HepG2 (cell line): ENCODE results near the gene TEAD3. TPM values are rescaled to one million over a fixed set of nuclear protein-coding genes. Genes with fewer than 3 reads are reported as not detected.

ENCODE experiments used
- ARHGAP35 ChIP-seq: sonication (generic); formaldehyde crosslinking; IDR thresholded peaks from 2 replicates; pipeline ENCODE4 v1.9.0; 2022; ENCODE audit warnings: mild to moderate bottlenecking, inconsistent platforms, moderate library complexity, missing genetic modification reagents, borderline replicate concordance
- ARID3A ChIP-seq: IDR thresholded peaks from 2 replicates; pipeline ENCODE4 v1.6.1; 2012; ENCODE audit warnings: low read depth, low read length, improper control_type of control experiment
- GABPA ChIP-seq, 2 experiments: IDR thresholded peaks; 2 replicates each; pipeline ENCODE4 v1.6.1; 2011 to 2016; ENCODE audit warnings: low read depth in 2 of 2, low read length in 1 of 2, missing biosample characterization in 1 of 2, missing genetic modification characterization in 1 of 2
- IKZF5 ChIP-seq: IDR thresholded peaks from 2 replicates; pipeline ENCODE4 v1.6.1; 2018; ENCODE audit warnings: missing genetic modification reagents, mild to moderate bottlenecking, missing compliant biosample characterization
- KLF15 ChIP-seq: sonication (generic); formaldehyde crosslinking; IDR thresholded peaks from 2 replicates; pipeline ENCODE4 v1.8.1; 2023; ENCODE audit warnings: borderline replicate concordance, mild to moderate bottlenecking, inconsistent platforms, missing genetic modification reagents, mixed read lengths
- POLR2AphosphoS2 ChIP-seq: IDR thresholded peaks from 2 replicates; pipeline ENCODE4 v1.6.1; 2011; ENCODE audit warnings: low read depth, low read length, improper control_type of control experiment
- RAD21 ChIP-seq: fragments of 450-650 bp; formaldehyde crosslinking; IDR thresholded peaks from 2 replicates; pipeline ENCODE4 v1.5.0; 2020; ENCODE audit warnings: mild to moderate bottlenecking
- RFXANK ChIP-seq: IDR thresholded peaks from 2 replicates; pipeline ENCODE4 v1.6.1; 2016
- SALL2 ChIP-seq: sonication (generic); formaldehyde crosslinking; IDR thresholded peaks from 2 replicates; pipeline ENCODE4 v1.8.1; 2023; ENCODE audit warnings: mild to moderate bottlenecking, missing genetic modification reagents, inconsistent platforms
- SSRP1 ChIP-seq: IDR thresholded peaks from 2 replicates; pipeline ENCODE4 v1.6.1; 2016; ENCODE audit warnings: control low read depth
- ZNF10 ChIP-seq: sonication (generic); formaldehyde crosslinking; IDR thresholded peaks from 2 replicates; pipeline ENCODE4 v1.4.0; 2020; ENCODE audit warnings: mild to moderate bottlenecking, low read depth, missing genetic modification reagents, borderline replicate concordance
- ZNF124 ChIP-seq: sonication (generic); formaldehyde crosslinking; IDR thresholded peaks from 2 replicates; pipeline ENCODE4 v1.4.0; 2020; ENCODE audit warnings: missing genetic modification reagents
- ZNF136 ChIP-seq: sonication (generic); formaldehyde crosslinking; IDR thresholded peaks from 2 replicates; pipeline ENCODE4 v1.8.1; 2022; ENCODE audit warnings: low read depth, mild to moderate bottlenecking, moderate library complexity, missing genetic modification reagents
- polyA plus RNA-seq, 8 experiments: library from polyadenylated mRNA; depleted of rRNA in 3 of 8; stranded (reverse) in 7 of 8; unstranded in 1 of 8; fragments of >200 nt; fragmentation: Illumina TruSeq in 4 of 8; extraction: Trizol in 4 of 8; gene quantifications; 2 replicates each; pipeline versions ENCODE4 v1.2.1 to v1.2.3, GENCODE V29; 2011 to 2016; ENCODE audit warnings: low read depth in 4 of 8, missing spikeins in 1 of 8, mixed read lengths in 1 of 8; ENCODE audit not compliant: insufficient read depth in 1 of 8
- total RNA-seq, 5 experiments: library from RNA; depleted of rRNA; stranded (reverse); fragments of >200 nt; fragmentation: Illumina TruSeq; extraction: Trizol; gene quantifications; 2 replicates each; pipeline ENCODE4 v1.2.3, GENCODE V29; 2016; ENCODE audit warnings: low read depth in 1 of 5
- TF ChIP-seq, protein P1 (sequence below): sonication (generic); formaldehyde crosslinking; IDR thresholded peaks from 2 replicates; pipeline ENCODE4 v1.4.0; 2020; ENCODE audit warnings: missing genetic modification reagents; ENCODE audit errors: not compliant biosample characterization
- TF ChIP-seq, protein P2 (sequence below): sonication (generic); formaldehyde crosslinking; IDR thresholded peaks from 2 replicates; pipeline ENCODE4 v1.4.0; 2020; ENCODE audit warnings: mild to moderate bottlenecking, low read depth, missing genetic modification reagents
- TF ChIP-seq, protein P3 (sequence below): sonication (generic); formaldehyde crosslinking; IDR thresholded peaks from 2 replicates; pipeline ENCODE4 v1.5.0; 2020; ENCODE audit warnings: mild to moderate bottlenecking, missing genetic modification reagents, borderline replicate concordance

Gene TEAD3
- total and polyA plus RNA-seq, 2 of the 13 experiments (the other 11 are each of a cell fraction or from before 2014, with no cell fraction given), result 15.1 to 16.5 TPM

GRCh38 chr6:35497571-35498421 lies 917 bp upstream of the TEAD3 start (continued):
- TF ChIP-seq RFXANK, result no peak
- peak; percentile 63; the same call in 1 of the 2 replicates for TF ChIP-seq IKZF5 (CRISPR knock-in tag)
- TF ChIP-seq ZNF124 (CRISPR knock-in tag), result peak; percentile 91; the same call in 1 of the 2 replicates
- no peak for TF ChIP-seq SSRP1
- TF ChIP-seq, protein P1, sequence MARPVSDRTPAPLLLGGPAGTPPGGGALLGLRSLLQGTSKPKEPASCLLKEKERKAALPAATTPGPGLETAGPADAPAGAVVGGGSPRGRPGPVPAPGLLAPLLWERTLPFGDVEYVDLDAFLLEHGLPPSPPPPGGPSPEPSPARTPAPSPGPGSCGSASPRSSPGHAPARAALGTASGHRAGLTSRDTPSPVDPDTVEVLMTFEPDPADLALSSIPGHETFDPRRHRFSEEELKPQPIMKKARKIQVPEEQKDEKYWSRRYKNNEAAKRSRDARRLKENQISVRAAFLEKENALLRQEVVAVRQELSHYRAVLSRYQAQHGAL (CRISPR knock-in tag), result peak; percentile 59
- TF ChIP-seq ARHGAP35 (CRISPR knock-in tag), result peak; percentile 93
- TF ChIP-seq POLR2AphosphoS2, result no peak
- TF ChIP-seq RAD21, result no peak
- no peak; the same call in 1 of the 2 replicates for TF ChIP-seq ZNF136 (CRISPR knock-in tag)
- TF ChIP-seq ARID3A, result 0 out of 2 replicates have a peak, but pooled peaks have one; percentile 3
- TF ChIP-seq, protein P2, sequence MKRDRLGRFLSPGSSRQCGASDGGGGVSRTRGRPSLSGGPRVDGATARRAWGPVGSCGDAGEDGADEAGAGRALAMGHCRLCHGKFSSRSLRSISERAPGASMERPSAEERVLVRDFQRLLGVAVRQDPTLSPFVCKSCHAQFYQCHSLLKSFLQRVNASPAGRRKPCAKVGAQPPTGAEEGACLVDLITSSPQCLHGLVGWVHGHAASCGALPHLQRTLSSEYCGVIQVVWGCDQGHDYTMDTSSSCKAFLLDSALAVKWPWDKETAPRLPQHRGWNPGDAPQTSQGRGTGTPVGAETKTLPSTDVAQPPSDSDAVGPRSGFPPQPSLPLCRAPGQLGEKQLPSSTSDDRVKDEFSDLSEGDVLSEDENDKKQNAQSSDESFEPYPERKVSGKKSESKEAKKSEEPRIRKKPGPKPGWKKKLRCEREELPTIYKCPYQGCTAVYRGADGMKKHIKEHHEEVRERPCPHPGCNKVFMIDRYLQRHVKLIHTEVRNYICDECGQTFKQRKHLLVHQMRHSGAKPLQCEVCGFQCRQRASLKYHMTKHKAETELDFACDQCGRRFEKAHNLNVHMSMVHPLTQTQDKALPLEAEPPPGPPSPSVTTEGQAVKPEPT (CRISPR knock-in tag), result peak; percentile 76
- TF ChIP-seq ZNF10 (CRISPR knock-in tag), result no peak
- TF ChIP-seq, protein P3, sequence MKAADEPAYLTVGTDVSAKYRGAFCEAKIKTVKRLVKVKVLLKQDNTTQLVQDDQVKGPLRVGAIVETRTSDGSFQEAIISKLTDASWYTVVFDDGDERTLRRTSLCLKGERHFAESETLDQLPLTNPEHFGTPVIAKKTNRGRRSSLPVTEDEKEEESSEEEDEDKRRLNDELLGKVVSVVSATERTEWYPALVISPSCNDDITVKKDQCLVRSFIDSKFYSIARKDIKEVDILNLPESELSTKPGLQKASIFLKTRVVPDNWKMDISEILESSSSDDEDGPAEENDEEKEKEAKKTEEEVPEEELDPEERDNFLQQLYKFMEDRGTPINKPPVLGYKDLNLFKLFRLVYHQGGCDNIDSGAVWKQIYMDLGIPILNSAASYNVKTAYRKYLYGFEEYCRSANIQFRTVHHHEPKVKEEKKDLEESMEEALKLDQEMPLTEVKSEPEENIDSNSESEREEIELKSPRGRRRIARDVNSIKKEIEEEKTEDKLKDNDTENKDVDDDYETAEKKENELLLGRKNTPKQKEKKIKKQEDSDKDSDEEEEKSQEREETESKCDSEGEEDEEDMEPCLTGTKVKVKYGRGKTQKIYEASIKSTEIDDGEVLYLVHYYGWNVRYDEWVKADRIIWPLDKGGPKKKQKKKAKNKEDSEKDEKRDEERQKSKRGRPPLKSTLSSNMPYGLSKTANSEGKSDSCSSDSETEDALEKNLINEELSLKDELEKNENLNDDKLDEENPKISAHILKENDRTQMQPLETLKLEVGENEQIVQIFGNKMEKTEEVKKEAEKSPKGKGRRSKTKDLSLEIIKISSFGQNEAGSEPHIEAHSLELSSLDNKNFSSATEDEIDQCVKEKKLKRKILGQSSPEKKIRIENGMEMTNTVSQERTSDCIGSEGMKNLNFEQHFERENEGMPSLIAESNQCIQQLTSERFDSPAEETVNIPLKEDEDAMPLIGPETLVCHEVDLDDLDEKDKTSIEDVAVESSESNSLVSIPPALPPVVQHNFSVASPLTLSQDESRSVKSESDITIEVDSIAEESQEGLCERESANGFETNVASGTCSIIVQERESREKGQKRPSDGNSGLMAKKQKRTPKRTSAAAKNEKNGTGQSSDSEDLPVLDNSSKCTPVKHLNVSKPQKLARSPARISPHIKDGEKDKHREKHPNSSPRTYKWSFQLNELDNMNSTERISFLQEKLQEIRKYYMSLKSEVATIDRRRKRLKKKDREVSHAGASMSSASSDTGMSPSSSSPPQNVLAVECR, result peak; percentile 71
- TF ChIP-seq GABPA (IDR thresholded peaks at IDR 0.05; ENCODE audit: low read depth, low read length), result no peak
- peak; percentile 74 for TF ChIP-seq GABPA (CRISPR knock-in tag; IDR thresholded peaks at IDR 0.05; ENCODE audit: low read depth)
- TF ChIP-seq KLF15 (CRISPR knock-in tag), result peak; percentile 76; the same call in 1 of the 2 replicates
- TF ChIP-seq SALL2, result no peak; the same call in 1 of the 2 replicates
